ENCODE measurements around the gene PRDM16.

GRCh38 chr1:3307359-3307758 lies 238.4 kb downstream of the PRDM16 start:
- TF ChIP-seq TAF1 (CRISPR knock-in tag; IDR thresholded peaks at IDR 0.05) (no peak), CTCF (CRISPR knock-in tag; IDR thresholded peaks at IDR 0.05) (no peak), USF2 (IDR thresholded peaks at IDR 0.05; ENCODE audit: low read depth, low read length) (no peak), USF2 (CRISPR knock-in tag; IDR thresholded peaks at IDR 0.05; ENCODE audit: borderline replicate concordance) (no peak), YY1 (IDR thresholded peaks at IDR 0.05; ENCODE audit: insufficient read depth, insufficient replicate concordance, low read depth, low read length) (no peak)
